Stimulated activated naive CD4-positive, alpha-beta T cell (primary cell): ENCODE data around the gene DNAL4.
A peak's percentile ranks its signal among the peaks of the same experiment; 100 is the strongest.

Experiments used
- DNase-seq, 6 experiments: peaks; one replicate each; lab custom pipeline; 2025; lab: John Stamatoyannopoulos, UW

The DNAL4 gene

DNA sequence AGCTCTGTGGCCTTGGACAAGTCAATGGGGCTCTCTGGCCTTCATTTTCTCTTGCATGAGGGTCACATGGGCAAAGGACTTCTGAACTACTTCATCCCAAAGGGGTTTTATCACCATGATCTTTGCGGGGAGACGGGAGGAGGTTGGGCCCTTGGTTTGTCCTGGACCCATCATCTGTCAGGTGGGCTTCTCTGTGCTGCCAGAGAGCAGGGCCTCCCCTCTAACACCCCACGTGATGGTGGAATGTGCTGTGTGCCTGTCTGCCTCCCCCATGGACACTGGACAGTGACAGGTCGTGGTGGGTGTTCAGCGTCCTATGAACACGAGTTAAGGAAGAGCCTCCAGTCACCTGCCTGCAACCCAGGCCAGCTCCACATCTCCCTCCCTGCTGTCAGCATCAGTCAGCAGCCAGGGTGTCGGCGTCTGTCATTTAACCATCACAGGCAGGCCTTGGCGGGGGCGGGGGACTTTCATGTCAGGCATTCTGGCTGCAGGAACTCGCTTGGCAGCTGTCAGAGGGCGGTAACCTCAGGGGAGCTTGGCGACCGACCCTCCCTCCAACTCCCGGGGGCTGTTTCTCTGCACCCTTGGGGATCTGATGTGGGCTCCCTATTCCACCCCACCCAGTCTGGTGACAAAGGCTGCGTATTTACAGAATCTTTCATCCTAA is 35.5 kb downstream of the DNAL4 start:
- DNase-seq, result peak; percentile 72 to 82 (median 76)

GRCh38 chr22:38757464-38757757 is 36.5 kb downstream of the DNAL4 start:
- DNase-seq, result no peak

DNA sequence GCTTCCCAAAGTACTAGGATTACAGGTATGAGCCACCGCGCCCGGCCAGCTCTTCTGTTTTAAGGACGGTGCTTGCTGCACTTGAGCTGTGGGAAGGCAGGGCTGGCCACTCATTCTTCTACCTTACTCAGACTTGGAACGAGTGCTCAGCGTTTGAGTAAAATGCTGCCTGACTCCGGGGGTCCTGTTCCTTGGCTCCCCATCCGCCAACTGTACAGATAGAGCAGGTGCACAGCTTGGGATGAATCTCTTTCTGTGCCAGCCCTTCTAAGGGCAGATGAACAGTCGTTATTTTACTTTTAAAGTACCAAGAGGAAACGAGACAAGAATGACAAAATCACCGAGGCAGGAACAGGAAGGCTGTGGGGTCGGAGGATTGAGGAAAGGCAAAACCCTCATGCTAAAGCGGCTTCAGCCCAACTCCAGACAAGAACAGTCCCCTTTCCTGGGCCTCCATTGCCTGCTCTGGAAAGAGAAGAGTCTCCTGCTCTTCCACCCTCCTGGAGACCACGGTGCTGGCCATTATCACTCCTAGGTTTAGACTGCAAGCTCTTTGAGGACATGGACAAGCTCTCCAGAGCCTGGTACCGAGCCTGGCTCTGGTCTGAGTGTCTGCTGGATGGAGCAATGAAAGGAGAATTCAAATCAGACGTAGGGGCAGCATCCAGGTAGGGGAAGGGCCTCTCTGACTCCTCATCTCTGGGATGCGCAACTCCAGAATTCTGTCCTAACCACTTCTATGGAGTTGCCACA is 37.1 kb downstream of the DNAL4 start:
- peak in 3 of 6 experiments; percentile 27 to 44 (median 28) for DNase-seq

GRCh38 chr22:38755911-38756532 is 37.9 kb downstream of the DNAL4 start, which contains the start of gene SUN2:
Gene SUN2 (minus strand): TSS chr22:38755998. CDS start chr22:38752628, 3,370 bp downstream.
- peak; percentile 82 to 94 (median 90) for DNase-seq

DNA sequence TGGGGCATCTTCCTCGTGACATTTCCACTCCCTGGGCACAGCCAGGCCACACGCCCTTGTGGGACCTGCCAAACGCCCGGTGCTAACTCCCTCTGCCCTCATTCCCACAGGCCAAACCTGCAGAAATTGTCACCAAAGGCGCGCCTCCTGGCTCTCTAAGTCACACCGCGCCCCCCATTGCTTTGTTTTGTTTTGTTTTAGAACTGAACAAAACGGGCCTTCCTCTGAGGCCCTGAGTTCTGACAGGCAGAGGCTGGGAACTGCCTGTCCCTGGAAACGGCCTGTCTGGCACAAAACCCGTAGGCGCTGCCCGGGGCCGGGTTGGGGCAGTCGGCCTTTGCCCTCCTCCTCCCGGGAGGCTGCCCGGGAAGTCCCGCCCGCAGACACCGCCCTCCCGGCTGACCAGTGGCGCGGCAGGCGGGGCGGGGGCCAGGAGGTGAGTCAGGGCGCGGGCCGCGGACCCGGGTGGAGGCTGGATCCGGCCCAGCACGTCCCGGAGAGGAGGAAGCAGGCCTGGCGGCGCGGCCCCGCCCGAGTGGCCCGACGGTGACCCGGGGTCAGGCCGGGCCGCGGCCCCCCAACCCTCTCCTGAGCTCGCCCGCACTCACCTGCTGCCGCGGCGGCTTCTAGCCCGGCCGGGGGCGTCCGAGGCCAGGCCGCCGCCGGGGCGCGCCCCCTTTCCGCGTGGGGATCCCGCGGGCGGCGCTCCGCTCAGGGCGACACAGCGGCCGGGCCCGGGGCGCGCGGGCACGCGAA is 38.6 kb downstream of the DNAL4 start:
- DNase-seq, result peak in 5 of 6 experiments; percentile 18 to 66 (median 51)

GRCh38 chr22:38754751-38755154 is 39.2 kb downstream of the DNAL4 start:
- DNase-seq, result peak in 2 of 6 experiments; percentile 35 to 54

DNA sequence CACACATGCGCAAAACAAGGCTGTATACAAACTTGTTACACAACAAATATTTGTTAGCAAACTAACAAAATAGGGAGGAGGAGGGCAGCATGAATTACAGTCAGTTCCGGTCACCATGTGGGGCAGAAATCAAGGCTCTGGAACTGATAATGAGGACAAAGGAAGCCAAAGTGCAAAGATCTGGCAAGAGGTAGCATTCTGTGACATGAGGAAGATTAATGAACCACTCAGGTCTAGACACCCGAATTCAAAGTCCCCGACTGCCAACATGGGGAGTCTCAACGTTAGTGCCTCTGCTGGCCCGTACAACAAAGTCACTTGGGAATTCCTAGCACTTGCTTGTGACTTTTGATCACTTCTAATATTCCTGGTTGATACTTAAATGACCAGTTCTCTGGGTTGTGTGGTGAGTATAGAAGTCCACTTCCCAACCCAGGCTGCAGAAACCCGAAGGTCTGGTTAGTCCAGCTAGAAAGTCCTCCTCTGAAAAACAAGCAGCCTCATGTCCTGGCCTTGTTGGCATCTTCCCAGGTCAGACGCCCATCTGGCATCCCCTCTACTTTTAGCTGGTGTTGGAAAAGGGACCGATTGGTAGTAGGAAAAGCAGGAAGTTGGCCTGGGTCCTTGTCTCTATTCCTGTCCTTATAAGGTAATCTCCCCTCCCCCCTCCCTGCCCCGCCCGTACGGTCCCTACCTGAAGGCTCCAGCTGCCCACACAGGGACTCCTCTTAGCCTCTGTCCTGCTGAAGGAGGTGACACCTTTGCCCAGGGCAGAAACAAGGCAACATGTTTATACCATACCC is 39.8 kb downstream of the DNAL4 start:
- peak in 3 of 6 experiments; percentile 37 to 40 (median 39) for DNase-seq

DNA sequence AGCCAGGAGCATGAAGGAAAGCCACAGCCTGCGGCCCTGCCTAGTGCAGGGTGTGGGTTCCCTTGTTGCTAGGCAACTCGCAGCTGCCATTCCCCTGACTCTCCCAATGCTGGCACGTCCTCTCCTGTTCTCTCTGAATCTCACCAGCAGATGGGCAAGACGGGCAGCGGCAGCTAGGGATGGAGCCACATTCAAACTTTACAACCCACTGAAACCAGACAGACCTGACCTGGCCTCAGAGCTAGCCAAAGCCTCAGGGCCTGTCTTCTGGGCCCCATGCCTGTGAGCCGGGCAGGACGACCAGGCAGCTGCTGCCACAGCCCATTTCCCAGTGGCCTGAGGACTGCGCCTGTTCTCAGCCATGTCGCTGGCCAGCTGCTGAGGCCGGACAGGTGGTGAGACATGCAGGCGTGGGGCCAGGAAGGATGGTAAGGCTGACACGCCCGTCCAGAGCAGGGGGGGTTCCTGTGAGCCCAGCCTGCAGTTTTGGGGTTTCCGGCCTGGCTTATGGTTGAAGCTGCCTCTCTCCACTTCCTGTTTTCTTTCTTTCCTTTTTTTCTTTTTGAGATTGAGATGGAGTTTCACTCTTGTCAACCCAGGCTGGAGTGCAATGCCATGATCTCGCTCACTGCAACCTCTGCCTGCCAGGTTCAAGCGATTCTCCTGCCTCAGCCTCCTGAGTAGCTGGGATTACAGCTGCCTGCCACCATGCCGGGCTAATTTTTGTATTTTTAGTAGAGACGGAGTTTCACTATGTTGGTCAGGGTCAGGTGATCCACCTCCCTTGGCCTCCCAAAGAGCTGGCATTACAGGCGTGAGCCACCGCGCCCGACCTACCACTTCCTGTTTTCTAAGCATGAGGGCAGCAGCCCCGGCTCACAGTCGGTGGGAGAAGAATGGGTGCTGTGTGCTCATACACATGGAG is 42.3 kb downstream of the DNAL4 start:
- peak; percentile 57 to 86 (median 78) for DNase-seq

- DNase-seq, result no peak
Measured at GRCh38 chr22:38751066-38751421, 42.9 kb downstream of the DNAL4 start.

GRCh38 chr22:38750638-38751037 is 43.3 kb downstream of the DNAL4 start:
- DNase-seq, result no peak

DNA sequence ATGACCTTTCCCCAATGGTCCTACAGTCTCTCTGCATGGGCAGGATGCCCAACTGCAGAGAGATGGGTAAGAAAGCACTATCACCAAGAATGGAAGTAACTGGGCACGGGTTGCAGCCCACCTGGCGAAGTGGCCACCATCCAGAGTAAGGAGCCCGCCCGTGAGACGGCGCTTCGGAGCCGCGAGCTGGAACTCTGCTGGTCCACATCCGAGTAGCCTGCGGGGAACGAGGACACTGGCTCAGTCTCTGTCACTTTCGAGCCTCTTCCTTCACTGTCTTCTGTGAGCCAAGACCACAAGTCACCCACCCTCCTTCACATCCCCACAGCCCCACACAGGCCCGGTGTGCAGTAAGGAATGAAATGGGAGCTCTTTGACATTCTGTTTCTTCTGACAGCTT is 43.8 kb downstream of the DNAL4 start:
- no peak for DNase-seq

- no peak for DNase-seq
Measured at GRCh38 chr22:38748487-38749136, 45.3 kb downstream of the DNAL4 start.

GRCh38 chr22:38745676-38746460 is 48.1 kb downstream of the DNAL4 start:
- no peak for DNase-seq

DNA sequence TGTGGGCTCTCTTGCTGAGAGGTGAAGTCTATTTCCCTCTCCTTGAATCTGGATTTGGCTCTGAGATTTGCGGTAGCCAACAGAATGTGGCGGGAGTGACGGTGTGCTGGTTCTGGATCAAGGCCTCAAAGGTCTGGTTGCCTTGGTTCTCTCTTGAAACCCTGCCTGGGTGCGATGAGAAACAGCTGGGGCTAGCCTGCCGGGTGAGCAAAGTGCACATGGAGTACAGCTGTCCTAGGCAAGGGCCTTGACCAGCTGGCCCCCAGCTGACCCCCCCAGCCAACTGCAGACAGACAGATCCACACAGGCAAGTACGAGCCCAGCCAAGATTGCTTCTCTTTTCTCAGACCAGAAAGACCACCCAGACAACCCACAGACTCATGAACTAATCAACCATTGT is 49.0 kb downstream of the DNAL4 start:
- no peak for DNase-seq

- DNase-seq, result no peak
Measured at GRCh38 chr22:38742176-38742942, 51.6 kb downstream of the DNAL4 start.

GRCh38 chr22:38741576-38741975 is 52.4 kb downstream of the DNAL4 start:
- DNase-seq, result no peak

- DNase-seq, result no peak
Measured at GRCh38 chr22:38741166-38741565, 52.8 kb downstream of the DNAL4 start.

GRCh38 chr22:38740754-38741153 is 53.2 kb downstream of the DNAL4 start:
- DNase-seq, result no peak
